K562 (cell line): ENCODE results near the gene C6orf89. TPM values are rescaled to one million over a fixed set of nuclear protein-coding genes. Genes with fewer than 3 reads are reported as not detected.

Experiments used
- ATAC-seq: fragments of 200-7000 bp; cut with Tn5 transposase; 3 replicates; pipeline ENCODE4 v1.9.1; 2020; ENCODE audit warnings: moderate library complexity
- BruUV-seq: library from RNA; stranded (reverse); fragments of 400-500 nt; replicated peaks from 2 replicates; lab custom pipeline; 2021; lab: Mats Ljungman, UMichigan
- CTCF ChIA-PET: fragments of 300-600 bp; formaldehyde crosslinking; extraction: SDS; loops from one replicate; lab custom pipeline; 2021; ENCODE audit warnings: low intra/inter-chr PET ratio; lab: Yijun Ruan, JAX
- POLR2A ChIA-PET: fragments of 300-600, 350-650 bp; sonication (Branson Sonifier 250); formaldehyde crosslinking; extraction: SDS; loops from one replicate; lab custom pipeline; 2021; ENCODE audit warnings: antibody characterized with exemption, inconsistent platforms; lab: Yijun Ruan, JAX
- DNase-seq, 4 experiments: peaks; one replicate each; pipeline versions ENCODE4 v3.0.0 to v3.0.0-alpha.2; 2011 to 2018; ENCODE audit warnings: low spot score in 3 of 4, mixed read lengths in 3 of 4; ENCODE audit errors: extremely low read depth in 1 of 4
- FAIRE-seq: peaks from 2 replicates; lab custom pipeline; 2011; peaks lifted over from hg19 to GRCh38; lab: Jason Lieb, UNC
- H2AFZ ChIP-seq: 2 replicates; pipeline ENCODE4 v1.6.0; 2011; ENCODE audit warnings: low read depth, low read length, control low read depth, inconsistent platforms
- H3K27ac ChIP-seq: fragments of 200-600 bp; 3 replicates; pipeline ENCODE4 v1.8.0; 2011; ENCODE audit warnings: low read depth, mild to moderate bottlenecking, control low read depth, inconsistent platforms, low read length, moderate library complexity, mixed read lengths; ENCODE audit errors: extremely low read depth
- H3K27me3 ChIP-seq, 2 experiments: fragments of 300-600 bp in 1 of 2; 2 replicates in 1 of 2; 3 replicates in 1 of 2; pipeline versions ENCODE4 v1.6.0 to v1.8.0; 2011; ENCODE audit warnings: inconsistent platforms in 2 of 2, low read length in 2 of 2, mild to moderate bottlenecking in 1 of 2, mixed read lengths in 1 of 2, moderate library complexity in 1 of 2; ENCODE audit not compliant: control insufficient read depth in 2 of 2, insufficient read depth in 2 of 2
- H3K36me3 ChIP-seq: fragments of 300-600 bp; 3 replicates; pipeline ENCODE4 v1.8.0; 2011; ENCODE audit warnings: mild to moderate bottlenecking, low read length, inconsistent platforms; ENCODE audit not compliant: control insufficient read depth, insufficient read depth
- H3K4me1 ChIP-seq, 2 experiments: fragments of 200-600 bp in 1 of 2; replicated peaks in 1 of 2; 2 replicates in 1 of 2; 3 replicates in 1 of 2; pipeline versions ENCODE4 v1.5.1 to v1.8.0; 2011; ENCODE audit warnings: inconsistent platforms in 2 of 2, low read length in 2 of 2, mild to moderate bottlenecking in 1 of 2, mixed read lengths in 1 of 2, moderate library complexity in 1 of 2; ENCODE audit not compliant: control insufficient read depth in 2 of 2, insufficient read depth in 2 of 2
- H3K4me2 ChIP-seq: 2 replicates; pipeline ENCODE4 v1.6.1; 2011; ENCODE audit warnings: low read length, control low read depth, inconsistent platforms, mixed read lengths; ENCODE audit not compliant: insufficient read depth
- H3K4me3 ChIP-seq: fragments of 200-600 bp; sonication (generic), shearing (Covaris generic); 2 replicates; pipeline ENCODE4 v1.5.1; 2016; ENCODE audit warnings: control low read depth, inconsistent platforms
- H3K79me2 ChIP-seq: fragments of 200-600 bp; 3 replicates; pipeline ENCODE4 v1.8.0; 2011; ENCODE audit warnings: low read length, inconsistent platforms; ENCODE audit not compliant: control insufficient read depth, insufficient read depth
- H3K9ac ChIP-seq, 2 experiments: 2 replicates each; pipeline versions ENCODE4 v1.6.0 to v1.6.1; 2011; ENCODE audit warnings: low read depth in 2 of 2, low read length in 2 of 2, control low read depth in 1 of 2, inconsistent platforms in 1 of 2, mild to moderate bottlenecking in 1 of 2, mixed read lengths in 1 of 2; ENCODE audit not compliant: insufficient read depth in 1 of 2
- H3K9me1 ChIP-seq: one replicate; pipeline ENCODE4 v1.6.0; 2011; ENCODE audit warnings: inconsistent platforms, mild to moderate bottlenecking, low read length, moderate library complexity; ENCODE audit not compliant: control insufficient read depth, insufficient read depth
- H3K9me3 ChIP-seq: replicated peaks from 2 replicates; pipeline ENCODE4 v1.5.1; 2011; ENCODE audit warnings: low read depth, low read length, inconsistent platforms; ENCODE audit not compliant: control insufficient read depth, insufficient read depth
- H4K20me1 ChIP-seq: replicated peaks from 2 replicates; pipeline ENCODE4 v1.6.1; 2011; ENCODE audit warnings: low read length, inconsistent platforms, mixed read lengths; ENCODE audit not compliant: control insufficient read depth, insufficient read depth
- ARID1B ChIP-seq: fragments of 450-650 bp; IDR thresholded peaks from 2 replicates; pipeline ENCODE4 v1.6.1; 2016; ENCODE audit warnings: antibody characterized with exemption, mild to moderate bottlenecking, inconsistent platforms
- ATF7 ChIP-seq: fragments of 450-650 bp; IDR thresholded peaks from 2 replicates; pipeline ENCODE4 v1.7.1; 2014; ENCODE audit warnings: mild to moderate bottlenecking, moderate library complexity
- CBFA2T2 ChIP-seq: fragments of 450-650 bp; conservative IDR thresholded peaks from 2 replicates; pipeline ENCODE4 v1.6.1; 2017; ENCODE audit warnings: mild to moderate bottlenecking
- CREB5 ChIP-seq: fragments of 250-450 bp; sonication (Bioruptor Pico); IDR thresholded peaks from 2 replicates; pipeline ENCODE4 v1.5.0; 2020; ENCODE audit warnings: mild to moderate bottlenecking
- DPF2 ChIP-seq: fragments of 450-650 bp; IDR thresholded peaks from 2 replicates; pipeline ENCODE4 v1.6.1; 2016
- JUN ChIP-seq, 2 experiments: sonication (generic) in 1 of 2; formaldehyde crosslinking in 1 of 2; IDR thresholded peaks; 2 replicates each; pipeline versions ENCODE4 v1.6.1 to v1.8.0; 2012 to 2022; ENCODE audit warnings: borderline replicate concordance in 2 of 2, mild to moderate bottlenecking in 2 of 2, improper control_type of control experiment in 1 of 2, low read depth in 1 of 2, low read length in 1 of 2, missing genetic modification reagents in 1 of 2
- KDM1A ChIP-seq, 2 experiments: fragments of 450-650 bp; IDR thresholded peaks; 2 replicates each; pipeline ENCODE4 v1.6.1; 2016; ENCODE audit warnings: mild to moderate bottlenecking in 2 of 2
- MAFF ChIP-seq: IDR thresholded peaks from 2 replicates; pipeline ENCODE4 v1.6.1; 2012; ENCODE audit warnings: low read length, improper control_type of control experiment
- NCOR1 ChIP-seq: fragments of 450-650 bp; IDR thresholded peaks from 2 replicates; pipeline ENCODE4 v1.6.1; 2016; ENCODE audit warnings: mild to moderate bottlenecking, moderate library complexity
- RAD51 ChIP-seq: fragments of 450-650 bp; IDR thresholded peaks from 2 replicates; pipeline ENCODE4 v1.7.1; 2016; ENCODE audit warnings: low read depth, mild to moderate bottlenecking, borderline replicate concordance
- REST ChIP-seq, 2 experiments: fragments of 450-650 bp; formaldehyde crosslinking in 1 of 2; IDR thresholded peaks; 2 replicates each; pipeline versions ENCODE4 v1.4.0 to v1.6.1; 2014 to 2020; ENCODE audit warnings: mild to moderate bottlenecking in 2 of 2, borderline replicate concordance in 1 of 2, low read depth in 1 of 2
- SMARCE1 ChIP-seq: fragments of 450-650 bp; IDR thresholded peaks from 2 replicates; pipeline ENCODE4 v1.7.1; 2016; ENCODE audit warnings: mild to moderate bottlenecking
- TAL1 ChIP-seq: fragments of 450-650 bp; IDR thresholded peaks from 2 replicates; pipeline ENCODE4 v1.6.1; 2016; ENCODE audit warnings: mild to moderate bottlenecking
- ZNF75A ChIP-seq: fragments of 450-650 bp; formaldehyde crosslinking; IDR thresholded peaks from 2 replicates; pipeline ENCODE4 v1.4.0; 2020; ENCODE audit warnings: mild to moderate bottlenecking
- WGBS: fragments of 100-300 bp; shearing (Covaris generic); methylation state at CpG from one replicate; pipeline ENCODE4 v1.1.6; 2016; ENCODE audit warnings: low coverage, mixed read lengths; ENCODE audit not compliant: insufficient coverage; ENCODE audit errors: missing lambda C conversion rate; 5-methylcytosine and 5-hydroxymethylcytosine counted together
- in situ Hi-C: fragments of 300-500 bp; cut with MboI; formaldehyde crosslinking; loops from 4 replicates; pipeline ENCODE4 v1.15.0; 2018; ENCODE audit warnings: inconsistent platforms, mixed read lengths
- intact Hi-C: fragments of 100-400 bp; cut with micrococcal nuclease; formaldehyde crosslinking; loops from 2 replicates; pipeline ENCODE4 v1.14.2; 2022
- polyA plus RNA-seq, 8 experiments: library from polyadenylated mRNA; depleted of rRNA in 4 of 8; stranded (reverse) in 5 of 8; unstranded in 3 of 8; fragments of >200 nt; fragmentation: Nextera tagmentation in 2 of 8; fragmentation: Illumina TruSeq in 1 of 8; extraction: Ambion mirVana in 2 of 8; extraction: Trizol in 1 of 8; gene quantifications; 2 replicates each; pipeline versions ENCODE4 v1.2.1 to v1.2.3, GENCODE V29; 2011 to 2014; ENCODE audit warnings: inconsistent platforms in 1 of 8, missing spikeins in 1 of 8
- total RNA-seq, 7 experiments: library from RNA; depleted of rRNA in 6 of 7; stranded (reverse); fragments of >200 nt in 6 of 7; fragmentation: Illumina TruSeq in 2 of 7; extraction: Trizol in 2 of 7; gene quantifications; 2 replicates each; pipeline versions ENCODE4 v1.2.1 to v1.2.3, GENCODE V29; 2011 to 2021; ENCODE audit warnings: low replicate concordance in 1 of 7

Gene C6orf89
- total and polyA plus RNA-seq, 9 of the 15 experiments (the other 6 are each of a cell fraction or from before 2014, with no cell fraction given): 35.2 to 111 (median 58.5) TPM

GRCh38 chr6:36908747-36909146 lies 23.0 kb downstream of the C6orf89 start:
- ChIA-PET POLR2A (interaction anchor here (0.9 to 1.1 kb wide), 2 partner anchors 36 to 129 kb away, joined by 3 to 5 read pairs; no protein-coding TSS in a partner anchor), CTCF (no interaction called here)
- Histone ChIP-seq H3K27me3 (no peaks in the 10 kb centered on the region), H3K9ac (peak overlapping the region; percentile 21 to 70; a peak in 2 of 4 replicates), H2AFZ (no peak overlapping the region), H3K9me3 (no peaks in the 10 kb centered on the region), H3K36me3 (peaks cover 91% of the 10 kb centered on the region), H3K4me2 (no peak overlapping the region), H3K4me1 (peaks cover 0 to 10% of the 10 kb centered on the region in 2 experiments; a peak in 3 of 5 replicates), H3K79me2 (no peaks in the 10 kb centered on the region), H3K9me1 (no peaks in the 10 kb centered on the region), H3K4me3 (no peak overlapping the region), H3K27ac (0 out of 3 replicates have a peak overlapping the region, but pooled peaks have one; percentile 25), H4K20me1 (0 out of 2 replicates have a peak, but pooled peaks cover 3% of the 10 kb centered on the region)
- intact Hi-C loops: no loop called here
- in situ Hi-C loops: no loop called here
- no TSS peak for BruUV-seq
- DNase-seq (peak; percentile 34 to 59 (median 36)), FAIRE-seq (peak; percentile 44), ATAC-seq (peak; percentile 69)
- WGBS: 39% methylated on average over 2 of the region's 2 CpGs
- TF ChIP-seq CBFA2T2 (peak; percentile 54), SMARCE1 (peak; percentile 51; the same call in 1 of the 2 replicates), NCOR1 (0 out of 2 replicates have a peak, but pooled peaks have one; percentile 36), TAL1 (peak; percentile 67), REST (IDR thresholded peaks at IDR 0.05; ENCODE audit: borderline replicate concordance) (peak; percentile 74), REST (CRISPR knock-in tag; IDR thresholded peaks at IDR 0.05; ENCODE audit: low read depth) (no peak), ZNF75A (CRISPR knock-in tag) (no peak), KDM1A (IDR thresholded peaks at IDR 0.05) (peak; percentile 39 to 61), MAFF (peak; percentile 53; the same call in 1 of the 2 replicates), ATF7 (peak; percentile 95), CREB5 (CRISPR knock-in tag) (no peak), JUN (IDR thresholded peaks at IDR 0.05; ENCODE audit: borderline replicate concordance, low read depth, low read length) (peak; percentile 78; the same call in 1 of the 2 replicates), JUN (CRISPR knock-in tag; IDR thresholded peaks at IDR 0.05; ENCODE audit: borderline replicate concordance) (no peak), RAD51 (0 out of 2 replicates have a peak, but pooled peaks have one; percentile 16), DPF2 (peak; percentile 64), ARID1B (peak; percentile 84)
